ENCODE measurements around the gene SLC16A6.
A peak's percentile ranks its signal among the peaks of the same experiment; 100 is the strongest.
"Not testable (repeated sequence)": the region's sequence is repeated elsewhere in the genome, so short reads cannot be mapped to it uniquely, and the experiment has no call there.

Gene SLC16A6

DNA sequence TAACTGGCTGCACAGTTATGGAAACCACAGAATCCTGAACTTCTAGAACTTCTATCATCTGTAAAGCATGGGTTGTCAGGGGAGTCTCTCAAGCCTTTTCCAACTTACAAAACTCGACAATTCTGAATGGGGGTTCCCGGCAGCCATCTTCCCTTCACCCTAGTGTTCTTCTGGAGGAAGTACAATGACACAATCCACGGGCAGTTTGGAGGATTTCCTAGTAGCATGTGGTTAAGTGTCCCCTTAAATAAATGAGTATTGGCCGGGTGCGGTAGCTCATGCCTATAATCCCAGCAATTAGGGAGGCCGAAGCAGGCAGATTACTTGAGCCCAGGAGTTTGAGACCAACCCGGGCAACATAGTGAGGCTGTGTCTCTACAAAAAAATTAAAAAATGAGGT is 2.1 kb downstream of the SLC16A6 start:
- peak; percentile 33 for DNase-seq

DNA sequence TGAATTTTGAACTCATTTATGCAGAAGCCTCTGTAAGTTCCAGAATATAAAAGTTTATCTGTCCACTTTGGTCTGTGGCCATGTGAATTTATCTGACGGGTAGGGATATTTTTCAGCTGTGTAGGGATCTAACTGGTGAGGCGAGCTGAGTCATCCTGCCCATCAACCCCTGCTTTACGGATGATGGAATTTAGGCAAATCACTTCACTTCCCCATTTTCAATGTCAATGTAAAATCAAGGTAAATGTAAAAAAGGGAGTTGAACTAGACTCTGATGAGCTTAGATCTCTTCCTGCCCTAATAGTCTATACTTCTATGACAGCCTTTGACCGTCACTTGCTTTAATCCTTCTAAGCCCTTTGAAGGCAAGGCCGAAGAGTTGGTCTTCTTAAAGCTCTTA is 2.6 kb downstream of the SLC16A6 start:
- DNase-seq, result no peak

DNA sequence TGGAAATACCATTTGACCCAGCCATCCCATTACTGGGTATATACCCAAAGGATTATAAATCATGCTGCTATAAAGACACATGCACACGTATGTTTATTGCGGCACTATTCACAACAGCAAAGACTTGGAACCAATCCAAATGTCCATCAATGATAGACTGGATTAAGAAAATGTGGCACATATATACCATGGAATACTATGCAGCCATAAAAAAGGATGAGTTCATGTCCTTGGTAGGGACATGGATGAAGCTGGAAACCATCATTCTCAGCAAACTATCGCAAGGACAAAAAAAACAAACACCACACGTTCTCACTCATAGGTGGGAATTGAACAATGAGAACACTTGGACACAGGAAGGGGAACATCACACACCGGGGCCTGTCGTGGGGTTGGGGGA is 9.0 kb downstream of the SLC16A6 start:
- not testable (repeated sequence) for DNase-seq

DNA sequence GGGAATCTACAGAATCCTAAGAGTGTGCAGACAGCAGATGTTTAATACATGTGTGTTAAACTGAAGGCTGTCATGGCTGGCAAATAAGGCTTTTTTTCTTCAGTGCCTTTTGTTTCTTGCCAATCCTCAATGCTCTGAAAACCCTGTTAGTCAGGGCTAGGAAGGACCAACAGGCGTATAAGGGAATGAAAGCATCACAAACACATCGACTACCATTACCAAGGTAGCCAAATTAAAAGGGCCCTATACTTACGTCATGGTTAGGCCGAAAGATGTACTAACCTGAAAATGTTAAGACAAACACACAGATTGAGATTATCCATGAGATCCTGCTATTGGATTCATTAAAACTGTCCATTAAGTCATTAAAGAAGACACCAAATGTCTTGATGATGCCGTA is 13.1 kb downstream of the SLC16A6 start:
- no peak for DNase-seq

DNA sequence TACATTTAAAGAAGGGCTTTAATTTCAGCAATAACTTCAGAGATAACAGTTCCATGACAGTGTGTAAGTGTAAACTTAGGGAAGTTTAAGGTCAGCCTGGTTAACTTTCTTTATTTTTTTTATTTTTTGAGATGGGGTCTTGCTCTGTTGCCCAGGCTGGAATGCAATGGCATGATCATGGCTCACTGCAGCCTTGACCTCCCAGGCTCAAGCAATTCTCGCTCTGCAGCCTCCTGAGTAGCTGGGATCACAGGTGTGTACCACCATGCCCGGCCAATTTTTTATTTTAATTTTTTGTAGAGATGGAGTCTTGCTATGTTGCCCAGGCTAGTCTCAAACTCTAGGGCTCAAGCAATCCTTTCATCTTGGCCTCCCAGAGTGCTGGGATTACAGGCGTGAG is 14.6 kb downstream of the SLC16A6 start:
- DNase-seq, result not testable (repeated sequence)

DNA sequence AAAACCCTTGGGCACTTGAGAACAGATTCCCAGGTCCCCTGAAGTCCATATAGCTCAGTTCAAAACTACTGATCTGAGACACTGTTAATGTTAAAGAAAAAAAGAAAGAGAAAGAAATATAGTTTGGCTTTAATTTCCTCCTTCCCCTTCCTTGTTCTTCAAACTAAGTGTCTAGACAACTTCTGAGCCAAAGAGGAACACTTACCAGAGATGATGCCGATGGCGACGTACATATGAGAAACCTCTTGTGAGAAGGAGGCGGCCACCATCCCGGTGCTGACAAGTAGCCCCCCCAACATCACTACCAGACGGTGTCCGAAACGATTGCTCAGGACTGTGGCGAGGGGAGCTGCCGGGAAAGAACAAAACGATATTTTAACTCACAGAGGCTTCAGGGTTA is 17.2 kb downstream of the SLC16A6 start:
- no peak for DNase-seq

DNA sequence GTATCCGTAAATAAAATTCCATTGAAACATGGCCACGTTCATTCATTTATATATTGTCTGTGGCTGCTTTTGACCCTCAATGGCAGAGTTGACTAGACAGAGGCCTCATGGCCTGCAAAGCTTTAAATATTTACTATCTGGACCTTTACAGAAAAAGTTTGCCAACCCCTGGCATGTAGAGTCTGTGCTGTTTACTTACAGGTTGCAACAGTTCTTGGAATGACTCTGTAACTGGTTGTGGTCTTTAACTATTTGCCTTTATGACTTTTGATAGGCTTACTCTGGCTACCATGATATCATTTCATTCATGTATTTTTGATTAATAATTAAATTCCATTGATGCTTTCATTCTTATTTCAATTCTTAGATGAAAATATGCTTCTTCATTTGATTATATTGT is 25.1 kb downstream of the SLC16A6 start:
- not testable (repeated sequence) for DNase-seq

DNA sequence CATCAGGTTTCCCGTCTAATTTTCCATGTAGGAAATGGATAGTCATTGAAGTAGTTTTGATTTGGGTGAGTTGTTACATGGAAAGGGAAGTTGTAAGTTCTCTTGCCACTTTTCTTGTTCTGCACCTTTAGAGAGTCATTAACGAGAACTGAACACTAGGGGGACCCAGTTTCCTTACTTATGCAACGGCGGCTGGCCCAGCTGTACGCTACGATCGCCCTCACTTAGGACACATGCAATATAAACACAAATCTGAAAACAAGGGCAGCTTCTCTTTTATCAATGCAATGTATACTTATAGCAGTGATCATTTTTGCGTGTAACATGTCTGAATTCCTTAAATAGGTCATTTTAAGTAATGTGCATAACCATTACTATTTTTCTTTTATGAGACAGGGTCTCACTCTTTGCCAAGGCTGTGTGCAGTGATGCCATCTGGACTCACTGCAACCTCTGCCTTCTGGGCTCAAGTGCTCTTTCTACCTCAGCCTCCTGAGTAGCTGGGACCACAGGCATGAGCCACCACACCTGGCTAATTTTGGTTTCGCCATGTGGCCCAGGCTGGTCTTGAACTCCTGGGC is 27.7 kb downstream of the SLC16A6 start:
- DNase-seq, result not testable (repeated sequence)

DNA sequence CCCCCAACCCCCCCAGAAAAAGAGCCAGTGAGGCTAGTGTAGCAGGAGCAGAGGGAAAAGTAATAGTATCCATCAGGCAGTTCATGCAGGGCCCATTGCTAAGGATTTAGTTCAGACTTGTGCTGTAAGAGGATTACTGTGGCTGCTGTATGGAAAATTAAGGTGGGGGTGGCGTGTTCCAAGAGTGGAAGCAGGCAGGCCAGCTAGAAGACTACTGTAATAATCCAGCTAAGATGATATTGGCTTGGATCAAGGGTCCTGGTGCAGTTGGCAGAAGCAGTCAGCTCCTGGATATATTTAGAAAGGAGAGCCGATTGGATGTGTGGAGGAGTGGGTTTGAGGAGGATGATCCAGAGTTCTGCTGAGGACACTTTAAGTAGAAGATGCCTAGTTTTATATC is 28.5 kb downstream of the SLC16A6 start:
- not testable (repeated sequence) for DNase-seq

DNA sequence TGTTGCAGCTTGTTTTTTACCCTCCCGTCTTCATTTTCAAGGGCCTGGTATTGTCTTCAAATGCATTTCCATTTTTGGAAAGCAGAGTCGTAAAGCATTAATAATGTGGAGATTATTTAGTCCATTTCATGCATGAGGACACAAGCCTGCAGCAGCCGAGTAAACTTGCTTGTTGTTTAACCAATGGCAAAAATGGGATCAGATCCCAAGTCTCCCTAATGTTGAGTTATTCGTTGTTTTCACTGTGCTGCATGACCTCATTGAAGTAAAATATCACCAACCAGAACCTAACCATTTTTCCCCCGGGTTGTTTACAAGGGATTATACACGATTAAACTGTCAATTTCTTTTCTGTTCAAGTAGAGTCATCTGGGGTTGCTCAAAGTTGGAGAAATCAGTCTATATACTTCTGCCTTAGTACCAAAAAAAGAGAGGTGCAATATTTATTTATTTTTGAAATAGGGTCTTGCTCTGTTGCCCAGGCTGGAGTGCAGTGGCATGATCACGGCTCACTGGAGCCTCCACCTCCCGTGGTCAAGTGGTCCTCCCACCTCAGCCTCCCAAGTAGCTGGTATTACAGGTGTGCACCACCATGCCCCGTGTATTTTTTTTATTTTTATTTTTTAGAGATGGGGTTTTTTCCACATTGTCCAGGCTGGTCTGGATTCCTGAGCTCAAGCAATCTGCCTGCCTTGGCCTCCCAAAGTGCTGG is 30.7 kb downstream of the SLC16A6 start:
- DNase-seq, result no peak

DNA sequence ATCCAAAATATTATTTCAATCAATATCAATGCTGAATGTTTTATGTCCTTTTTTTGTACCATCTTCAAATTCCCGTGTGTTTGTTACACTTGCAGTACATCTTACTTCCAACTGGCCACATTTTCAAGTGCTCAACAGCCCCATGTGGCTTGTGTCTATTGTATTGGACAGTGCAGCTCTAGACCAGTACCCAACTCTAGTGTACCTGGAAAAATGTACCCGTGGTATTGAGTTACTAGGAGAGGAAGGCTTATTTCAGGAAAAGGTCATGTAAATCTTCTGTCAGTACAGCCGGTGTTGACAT is 31.3 kb downstream of the SLC16A6 start:
- DNase-seq, result not testable (repeated sequence)

DNA sequence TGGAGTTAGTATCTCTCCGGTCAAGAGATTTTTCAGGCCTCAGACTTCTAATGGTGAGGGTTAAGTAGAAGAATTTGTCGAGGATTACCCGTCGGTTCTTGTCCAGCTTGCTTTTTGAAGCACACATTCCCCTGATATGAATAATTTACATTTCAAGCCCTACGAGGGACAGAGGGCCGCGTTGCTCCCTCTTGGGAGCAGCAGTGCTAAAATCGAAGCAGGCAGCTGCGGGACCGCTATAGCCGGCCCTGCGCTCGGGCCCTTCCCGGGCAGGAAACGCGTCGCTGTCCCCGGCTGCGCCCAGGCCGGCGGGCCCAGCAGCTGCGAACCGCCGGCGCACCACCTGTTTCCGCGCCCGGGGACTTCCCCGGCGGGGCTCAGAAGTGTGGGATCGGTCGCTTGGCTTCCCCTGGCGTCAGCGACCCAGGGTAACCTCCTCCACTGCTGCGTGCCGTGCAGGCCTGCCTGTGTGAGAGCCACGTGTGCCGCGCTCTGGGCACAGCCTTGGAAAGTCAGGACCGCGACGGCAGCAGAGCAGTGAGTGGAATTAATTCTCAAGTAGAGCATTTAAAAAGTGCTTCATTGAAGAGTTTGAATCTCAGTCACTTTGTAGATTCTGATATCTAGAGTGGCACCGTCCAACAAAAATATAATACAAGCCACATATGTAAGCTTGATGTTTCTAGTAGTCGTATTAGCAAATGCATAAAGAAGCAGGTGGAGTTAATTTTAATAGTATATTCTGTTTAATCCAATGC is 31.9 kb downstream of the SLC16A6 start:
- peak; percentile 82 for DNase-seq

DNA sequence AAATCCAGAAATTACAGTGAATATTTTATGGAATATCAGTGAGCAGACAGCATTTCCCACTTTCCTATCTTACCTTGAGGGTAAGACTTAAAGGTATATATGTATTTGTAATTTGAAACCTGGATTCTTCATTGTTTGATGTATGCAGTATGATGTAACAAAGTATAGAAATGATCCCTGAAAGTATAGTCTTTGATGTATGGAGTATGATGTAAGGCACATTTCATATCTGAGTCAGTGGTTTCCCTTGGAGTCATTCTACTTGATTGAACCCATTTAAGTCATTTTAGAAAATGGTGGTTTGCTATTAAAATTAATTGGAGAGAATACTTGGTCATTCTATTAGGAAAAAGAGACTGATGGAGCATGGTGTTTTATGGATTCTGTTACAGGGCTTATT is 33.0 kb downstream of the SLC16A6 start:
- DNase-seq, result no peak

DNA sequence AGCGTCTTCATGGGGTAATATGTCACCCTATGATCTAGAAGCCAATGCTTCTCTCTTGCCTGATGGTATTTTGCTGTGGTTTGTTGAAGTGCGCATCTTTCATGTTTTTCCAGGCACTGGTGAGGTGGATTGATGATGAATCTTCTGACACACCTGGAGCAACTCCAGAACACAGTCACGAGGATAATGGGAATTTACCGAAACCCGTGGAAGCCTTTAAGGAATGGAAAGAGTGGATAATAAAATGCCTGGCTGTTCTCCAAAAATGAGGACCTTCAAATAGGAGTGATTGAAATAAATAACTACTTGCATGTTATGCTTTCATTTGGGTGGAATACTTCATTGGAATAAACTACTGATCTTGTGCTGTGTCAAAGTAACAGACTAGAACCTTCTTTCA is 34.2 kb downstream of the SLC16A6 start:
- DNase-seq, result not testable (repeated sequence)

DNA sequence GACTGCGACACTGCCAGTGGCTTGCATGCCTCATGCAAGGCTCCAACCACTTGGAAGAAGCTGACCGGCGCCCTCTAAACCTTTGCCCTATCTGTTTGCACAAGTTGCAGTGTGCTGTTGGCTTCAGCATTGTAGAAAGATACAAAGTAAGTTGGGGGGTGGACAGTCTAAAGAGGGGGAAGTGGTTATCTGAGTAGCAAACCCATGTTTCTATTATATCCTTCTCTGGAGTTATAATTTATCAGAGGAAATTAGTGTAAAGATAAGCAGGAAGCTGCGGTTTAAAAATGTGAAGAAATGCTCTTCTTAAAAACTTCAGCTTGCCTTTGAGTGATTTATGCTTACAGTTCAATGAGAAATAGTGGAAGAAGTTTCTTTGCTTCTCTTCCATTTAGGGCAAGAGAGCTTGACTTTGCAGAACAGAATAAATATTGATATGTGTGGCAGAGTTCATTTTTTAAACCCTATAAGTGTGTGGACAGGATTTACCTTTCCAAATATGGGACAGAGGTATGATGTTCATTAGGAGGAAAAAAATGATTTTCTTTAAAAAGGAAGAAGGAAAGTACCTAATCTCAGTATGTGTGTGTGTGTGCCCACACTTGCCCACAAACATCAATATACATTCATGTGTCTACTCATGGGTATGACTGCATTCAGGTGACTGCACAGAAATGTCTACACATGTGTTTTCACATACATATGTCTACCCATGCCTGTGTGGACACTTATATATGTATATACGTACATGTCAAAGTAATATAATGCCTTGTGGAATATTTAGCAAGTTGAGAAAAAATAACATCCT is 35.0 kb downstream of the SLC16A6 start:
- DNase-seq, result no peak

DNA sequence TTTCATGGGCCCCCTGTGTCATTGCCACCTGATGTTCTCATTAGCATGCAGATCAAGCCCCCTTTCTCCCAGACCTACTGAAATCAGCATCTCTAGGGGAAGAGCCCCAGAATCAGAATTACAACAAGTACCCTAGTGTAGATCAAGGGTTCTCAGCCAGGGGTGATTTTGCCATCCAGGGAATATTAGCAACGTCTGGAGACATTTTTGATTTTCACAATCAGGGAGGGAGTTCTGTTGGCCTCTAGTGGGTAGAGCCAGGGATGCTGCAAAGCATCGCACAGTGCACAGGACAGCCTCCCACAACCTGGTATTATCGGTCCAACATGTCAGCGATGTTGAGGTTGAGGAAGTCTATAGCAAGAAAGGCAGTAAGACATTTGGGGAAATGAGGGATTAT is 35.8 kb downstream of the SLC16A6 start:
- DNase-seq, result no peak

DNA sequence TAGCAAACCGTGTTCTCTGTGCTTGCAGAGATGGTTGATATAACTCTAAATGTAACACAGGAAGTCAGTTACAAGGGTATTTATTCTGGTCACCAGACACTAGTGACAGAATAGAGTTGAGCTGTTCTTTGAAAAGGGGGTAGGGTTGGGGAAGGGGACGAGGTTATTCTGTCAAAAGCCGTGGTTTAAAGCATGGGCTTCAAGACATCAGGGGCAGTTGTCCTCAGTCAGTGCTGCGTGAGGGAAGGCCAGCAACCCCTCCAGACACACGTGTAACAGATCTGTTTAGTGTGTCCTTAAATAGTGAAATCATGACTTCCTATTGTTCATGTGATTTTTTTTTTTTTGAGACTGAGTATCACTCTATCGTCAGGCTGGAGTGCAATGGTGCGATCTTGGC is 37.5 kb downstream of the SLC16A6 start:
- not testable (repeated sequence) for DNase-seq

DNA sequence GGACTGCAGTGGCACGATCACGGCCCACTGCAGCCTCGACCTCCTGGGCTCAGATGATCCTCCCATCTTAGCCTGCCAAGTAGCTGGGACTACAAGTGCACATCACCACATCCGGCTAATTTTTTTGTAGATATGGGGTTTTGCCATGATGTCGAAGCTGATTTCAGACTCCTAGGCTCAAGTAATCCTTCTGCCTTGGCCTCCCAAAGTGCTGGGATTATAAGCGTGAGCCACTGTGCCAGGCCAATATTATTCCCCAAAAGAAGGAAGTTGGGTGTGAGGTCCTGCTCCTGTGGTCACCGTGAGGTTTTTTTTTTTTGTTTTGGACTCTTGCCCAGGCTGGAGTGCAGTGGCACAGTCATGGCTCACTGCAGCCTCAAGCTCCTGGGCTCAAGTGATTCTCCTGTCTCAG is 41.6 kb downstream of the SLC16A6 start:
- DNase-seq, result no peak

DNA sequence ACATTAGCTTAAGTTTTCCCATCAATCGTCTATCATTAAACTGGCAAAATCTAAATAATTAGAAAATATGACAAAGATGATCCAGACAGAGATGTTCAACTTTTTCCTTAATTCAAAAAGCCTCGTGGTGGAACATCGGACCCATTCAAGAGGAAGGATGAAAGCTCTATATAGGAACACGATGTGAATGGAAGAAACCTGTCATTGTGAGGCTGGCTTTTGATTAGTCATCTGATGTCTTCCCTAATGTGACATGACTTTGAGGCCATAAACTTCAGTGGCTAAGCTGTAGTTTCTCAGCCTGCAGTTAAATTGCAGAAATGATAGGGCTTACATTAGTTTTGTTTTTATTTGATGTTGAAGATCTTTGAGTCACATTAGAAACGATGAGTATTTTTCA is 42.0 kb downstream of the SLC16A6 start:
- peak; percentile 43 for DNase-seq

DNA sequence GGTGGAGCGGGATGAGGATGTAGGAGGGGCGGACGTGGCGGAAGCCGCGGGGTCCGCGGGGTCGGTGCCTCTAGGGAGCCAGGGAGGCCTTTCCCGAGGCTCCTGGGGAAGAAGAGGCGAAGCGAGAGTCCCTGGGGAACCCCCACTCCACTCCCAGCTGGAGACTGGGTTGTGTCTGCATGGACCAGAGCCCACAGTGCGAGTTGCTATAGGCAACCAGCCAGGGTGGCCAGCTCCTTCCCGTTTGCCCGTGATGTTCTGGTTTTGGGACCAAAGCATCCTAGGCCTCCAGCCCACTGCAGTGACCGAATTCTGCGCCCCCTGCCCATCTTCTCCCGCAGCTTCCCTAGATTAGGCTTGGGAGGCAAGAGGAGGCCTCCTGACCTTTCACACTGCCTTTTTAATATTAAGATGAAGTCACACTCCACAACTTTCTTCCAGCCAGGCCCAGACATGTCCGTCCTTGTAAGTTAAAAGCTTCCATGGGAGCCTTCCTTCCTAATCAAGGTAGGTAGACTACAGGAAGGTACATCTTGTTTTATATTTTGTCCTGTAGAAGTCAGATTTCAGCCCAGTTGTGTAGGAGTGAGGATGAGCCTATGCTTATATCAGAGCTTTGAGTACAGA is 42.6 kb downstream of the SLC16A6 start:
- DNase-seq, result peak; percentile 73

DNA sequence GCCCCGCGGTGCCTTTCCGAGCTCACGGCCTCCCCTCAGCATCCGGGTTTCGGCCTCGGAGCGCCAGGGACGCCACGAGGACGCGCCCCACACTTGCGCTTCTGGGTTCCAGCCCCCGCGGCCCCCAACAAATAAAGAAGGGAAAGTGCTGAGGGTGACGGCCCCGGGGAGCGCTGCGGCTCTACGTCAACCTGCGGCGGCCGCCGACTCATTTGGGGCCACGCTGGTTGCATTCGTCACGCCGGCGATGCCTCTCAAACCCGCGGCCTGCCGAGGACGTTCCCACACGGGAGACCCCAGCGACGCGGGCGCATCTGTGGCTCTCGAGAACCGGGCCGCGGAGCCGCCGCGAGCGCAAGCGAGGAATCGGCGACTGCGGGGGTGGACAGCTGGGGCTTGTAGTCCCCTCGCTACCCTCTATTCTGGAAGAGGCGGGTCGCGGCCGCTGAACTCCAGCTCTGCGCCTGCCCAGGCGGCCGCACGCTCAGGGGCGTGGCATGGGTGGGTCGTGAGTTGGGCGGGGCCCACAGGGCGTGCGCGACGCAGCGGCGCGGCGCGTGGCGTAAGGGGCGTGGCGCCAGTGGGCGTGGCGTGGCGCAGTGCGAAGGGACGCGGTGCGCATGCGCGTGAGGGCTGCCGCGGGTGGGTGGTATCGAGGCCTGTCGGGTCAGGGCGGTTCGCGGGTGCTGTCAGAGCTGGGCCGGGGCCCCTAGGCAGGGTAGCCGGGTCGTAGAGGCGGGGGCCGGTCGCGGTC is 43.3 kb downstream of the SLC16A6 start, which contains the start of gene AMZ2:
AMZ2 (plus strand) TSS at position 599 of the 754 bp plus-strand sequence. CDS start 2,145 bp downstream, outside the sequence.
- peak; percentile 97 for DNase-seq

Measured in stimulated activated CD4-positive, alpha-beta T cell treated with anti-CD3 and anti-CD28 coated beads, Interleukin-15, amount 100 ng/mL, for 24 hours (primary cell).